ENCODE measurements around the gene COL3A1. TPM values are rescaled to one million over a fixed set of nuclear protein-coding genes. Genes with fewer than 3 reads are reported as not detected.

The COL3A1 gene
- total RNA-seq, 1 donor from 2014 or later = 187 TPM

- no peak overlapping the region for H3K4me3 ChIP-seq
- intact Hi-C loops (cut with DNase I) = no loop called here
- no peak for TF ChIP-seq CTCF (IDR thresholded peaks at IDR 0.05)
- H3K27ac ChIP-seq = no peak overlapping the region
- H3K27me3 ChIP-seq (ENCODE audit: low read depth) = no peaks in the 10 kb centered on the region
- DNase-seq (no peak), ATAC-seq (no peak)
- peaks cover 1% of the 10 kb centered on the region for H3K36me3 ChIP-seq
- no peaks in the 10 kb centered on the region for H3K9me3 ChIP-seq
- H3K4me1 ChIP-seq = no peaks in the 10 kb centered on the region
Observed at GRCh38 chr2:189047171-189047888, 73.2 kb downstream of the COL3A1 start.

- peaks cover 8% of the 10 kb centered on the region for H3K36me3 ChIP-seq
Observed at GRCh38 chr2:189048189-189048588, 74.0 kb downstream of the COL3A1 start.

GRCh38 chr2:189049709-189050164, 75.6 kb downstream of the COL3A1 start:
- ATAC-seq (no peak), DNase-seq (no peak)
- TF ChIP-seq CTCF (IDR thresholded peaks at IDR 0.05) = no peak
- H3K27ac ChIP-seq = no peak overlapping the region
- H3K36me3 ChIP-seq = peaks cover 11% of the 10 kb centered on the region
- no peak overlapping the region for H3K4me3 ChIP-seq
- H3K4me1 ChIP-seq = no peaks in the 10 kb centered on the region
- no peaks in the 10 kb centered on the region for H3K27me3 ChIP-seq (ENCODE audit: low read depth)
- H3K9me3 ChIP-seq = no peaks in the 10 kb centered on the region
- intact Hi-C loops (cut with DNase I) = no loop called here

More at GRCh38 chr2:189048189-189048588, 74.0 kb downstream of the COL3A1 start:
- TF ChIP-seq CTCF (IDR thresholded peaks at IDR 0.05) = no peak
- Histone ChIP-seq H3K9me3 (no peaks in the 10 kb centered on the region), H3K4me1 (no peaks in the 10 kb centered on the region), H3K4me3 (no peak overlapping the region), H3K27ac (no peak overlapping the region), H3K27me3 (ENCODE audit: low read depth) (no peaks in the 10 kb centered on the region)
- intact Hi-C loops (cut with DNase I) = no loop called here
- DNase-seq (no peak), ATAC-seq (no peak)

- Histone ChIP-seq H3K9me3 (no peaks in the 10 kb centered on the region), H3K36me3 (peaks cover 11% of the 10 kb centered on the region), H3K4me1 (no peaks in the 10 kb centered on the region), H3K27ac (no peak overlapping the region), H3K4me3 (no peak overlapping the region), H3K27me3 (ENCODE audit: low read depth) (no peaks in the 10 kb centered on the region)
- ATAC-seq (no peak), DNase-seq (no peak)
- intact Hi-C loops (cut with DNase I) = no loop called here
- no peak for TF ChIP-seq CTCF (IDR thresholded peaks at IDR 0.05)
Observed at GRCh38 chr2:189050165-189050712, 76.1 kb downstream of the COL3A1 start.

- Histone ChIP-seq H3K9me3 (no peaks in the 10 kb centered on the region), H3K36me3 (peaks cover 11% of the 10 kb centered on the region), H3K27ac (no peak overlapping the region), H3K27me3 (ENCODE audit: low read depth) (no peaks in the 10 kb centered on the region), H3K4me3 (no peak overlapping the region), H3K4me1 (no peaks in the 10 kb centered on the region)
- TF ChIP-seq CTCF (IDR thresholded peaks at IDR 0.05) = no peak
- intact Hi-C loops (cut with DNase I) = no loop called here
- ATAC-seq (no peak), DNase-seq (no peak)
Observed at GRCh38 chr2:189056200-189057106, 82.3 kb downstream of the COL3A1 start.

All from lower lobe of right lung (tissue), 2 donors.